OCI-LY1 (cell line): ENCODE measurements around the gene IL5RA.

ENCODE experiments used
- H2AFZ ChIP-seq: fragments of 200-600 bp; sonication (generic), shearing (Covaris generic); 2 replicates; pipeline ENCODE4 v1.6.0; 2014; ENCODE audit warnings: antibody characterized with exemption, mild to moderate bottlenecking, low read length
- H3F3A ChIP-seq: fragments of 200-600 bp; sonication (generic), shearing (Covaris generic); 2 replicates; pipeline ENCODE4 v1.6.0; 2014; ENCODE audit warnings: mild to moderate bottlenecking, antibody characterized with exemption, low read length, moderate library complexity; ENCODE audit not compliant: insufficient read depth
- H3K27ac ChIP-seq: fragments of 200-600 bp; sonication (generic); 2 replicates; pipeline ENCODE4 v1.5.1; 2014; ENCODE audit warnings: low read length, mixed run types, mild to moderate bottlenecking, low read depth; ENCODE audit not compliant: poor library complexity, severe bottlenecking
- H3K27me3 ChIP-seq: fragments of 200-600 bp; sonication (generic); 2 replicates; pipeline ENCODE4 v1.6.0; 2014; ENCODE audit warnings: antibody characterized with exemption, mild to moderate bottlenecking, low read length, moderate library complexity; ENCODE audit not compliant: insufficient read depth
- H3K36me3 ChIP-seq: fragments of 200-600 bp; sonication (generic); 2 replicates; pipeline ENCODE4 v1.6.1; 2014; ENCODE audit warnings: mild to moderate bottlenecking, antibody characterized with exemption, low read length, moderate library complexity, mixed read lengths; ENCODE audit not compliant: insufficient read depth
- H3K4me1 ChIP-seq: fragments of 200-600 bp; sonication (generic); 2 replicates; pipeline ENCODE4 v1.5.1; 2014; ENCODE audit warnings: mild to moderate bottlenecking, low read length, moderate library complexity; ENCODE audit not compliant: insufficient read depth, severe bottlenecking
- H3K4me2 ChIP-seq: fragments of 200-600 bp; sonication (generic), shearing (Covaris generic); 2 replicates; pipeline ENCODE4 v1.6.1; 2014; ENCODE audit warnings: low read length
- H3K4me3 ChIP-seq: fragments of 200-600 bp; sonication (generic); 2 replicates; pipeline ENCODE4 v1.5.1; 2014; ENCODE audit warnings: low read length, low read depth, mild to moderate bottlenecking, mixed read lengths; ENCODE audit not compliant: poor library complexity, severe bottlenecking
- H3K79me2 ChIP-seq: fragments of 200-600 bp; shearing (Covaris generic); 2 replicates; pipeline ENCODE4 v1.6.1; 2016; ENCODE audit warnings: mixed run types, low read length, mixed read lengths; ENCODE audit not compliant: insufficient read depth
- H3K9ac ChIP-seq: fragments of 200-600 bp; sonication (generic), shearing (Covaris generic); 2 replicates; pipeline ENCODE4 v1.6.1; 2014; ENCODE audit warnings: mild to moderate bottlenecking, low read length, mixed read lengths
- H3K9me2 ChIP-seq: fragments of 200-600 bp; sonication (generic), shearing (Covaris generic); 2 replicates; pipeline ENCODE4 v1.6.1; 2014; ENCODE audit warnings: low read depth, mild to moderate bottlenecking, low read length, mixed read lengths
- H3K9me3 ChIP-seq: fragments of 200-600 bp; shearing (Covaris generic); 2 replicates; pipeline ENCODE4 v1.6.1; 2014; ENCODE audit warnings: low read length, mixed read lengths
- H4K20me1 ChIP-seq: fragments of 200-600 bp; sonication (generic), shearing (Covaris generic); 2 replicates; pipeline ENCODE4 v1.6.0; 2016; ENCODE audit warnings: mild to moderate bottlenecking, low read length; ENCODE audit not compliant: insufficient read depth
- CTCF ChIP-seq: fragments of 200-600 bp; sonication (generic), shearing (Covaris generic); IDR thresholded peaks from 2 replicates; pipeline ENCODE4 v1.5.1; 2017; ENCODE audit warnings: mild to moderate bottlenecking, antibody characterized with exemption, low read length, moderate library complexity, mixed read lengths
- EZH2 ChIP-seq: fragments of 200-600 bp; sonication (generic), shearing (Covaris generic); IDR thresholded peaks from 2 replicates; pipeline ENCODE4 v1.8.0; 2017; ENCODE audit warnings: borderline replicate concordance, mixed run types, mild to moderate bottlenecking, antibody characterized with exemption, low read length, moderate library complexity, mixed read lengths

The IL5RA gene

DNA sequence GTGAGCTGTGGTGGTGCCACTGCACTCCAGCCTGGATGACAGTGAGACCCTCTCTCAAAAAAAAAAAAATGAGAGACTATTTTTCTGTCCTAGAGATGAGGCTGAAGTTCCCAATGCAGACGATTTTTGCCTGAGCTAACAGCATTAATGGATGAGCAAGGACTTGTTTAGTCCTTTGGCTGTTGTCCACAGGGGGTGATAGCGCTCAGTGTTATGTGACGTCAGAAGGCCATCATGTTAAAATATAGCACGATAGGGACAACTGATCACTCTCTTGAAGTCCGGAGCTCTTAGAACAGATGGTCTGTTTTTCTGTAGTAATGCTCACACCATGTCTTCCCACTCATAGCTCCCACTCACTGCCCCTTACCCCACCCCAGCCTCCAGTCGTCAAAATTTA lies 23.3 kb upstream of the IL5RA start:
- H3K4me3 ChIP-seq = no peak overlapping the region
- no peak overlapping the region for H3K9ac ChIP-seq
- H3K27ac ChIP-seq = no peak overlapping the region
- H2AFZ ChIP-seq = no peak overlapping the region
- no peak for TF ChIP-seq EZH2
- TF ChIP-seq CTCF = no peak
- no peak overlapping the region for H3K4me2 ChIP-seq
- no peaks in the 10 kb centered on the region for H3F3A ChIP-seq
- peaks cover 78% of the 10 kb centered on the region for H3K36me3 ChIP-seq
- no peaks in the 10 kb centered on the region for H4K20me1 ChIP-seq
- H3K9me2 ChIP-seq = no peaks in the 10 kb centered on the region
- H3K4me1 ChIP-seq = peaks cover 5% of the 10 kb centered on the region
- H3K79me2 ChIP-seq = peaks cover 20% of the 10 kb centered on the region
- no peaks in the 10 kb centered on the region for H3K27me3 ChIP-seq
- no peaks in the 10 kb centered on the region for H3K9me3 ChIP-seq

GRCh38 chr3:3129579-3129978 lies 19.4 kb upstream of the IL5RA start:
- H3K79me2 ChIP-seq = peaks cover 21% of the 10 kb centered on the region

GRCh38 chr3:3127432-3128010 lies 17.3 kb upstream of the IL5RA start:
- Histone ChIP-seq H4K20me1 (no peaks in the 10 kb centered on the region), H3K36me3 (peaks cover 35% of the 10 kb centered on the region), H3F3A (no peaks in the 10 kb centered on the region), H3K4me3 (peak overlapping the region; percentile 90), H3K9me2 (no peaks in the 10 kb centered on the region), H3K4me2 (peak overlapping the region; percentile 74), H3K79me2 (peaks cover 21% of the 10 kb centered on the region), H3K4me1 (peaks cover 24% of the 10 kb centered on the region), H2AFZ (no peak overlapping the region), H3K9ac (peak overlapping the region; percentile 92), H3K27me3 (no peaks in the 10 kb centered on the region), H3K9me3 (no peaks in the 10 kb centered on the region), H3K27ac (peak overlapping the region; percentile 57)
- TF ChIP-seq CTCF (no peak), EZH2 (no peak)

More at GRCh38 chr3:3129579-3129978, 19.4 kb upstream of the IL5RA start:
- no peak overlapping the region for H3K9ac ChIP-seq
- H3F3A ChIP-seq = no peaks in the 10 kb centered on the region
- no peaks in the 10 kb centered on the region for H3K9me2 ChIP-seq
- no peak overlapping the region for H3K27ac ChIP-seq
- no peaks in the 10 kb centered on the region for H3K9me3 ChIP-seq
- no peaks in the 10 kb centered on the region for H3K27me3 ChIP-seq
- H3K4me3 ChIP-seq = no peak overlapping the region
- no peak overlapping the region for H2AFZ ChIP-seq
- H4K20me1 ChIP-seq = no peaks in the 10 kb centered on the region
- TF ChIP-seq EZH2 (no peak), CTCF (no peak)
- H3K4me2 ChIP-seq = no peak overlapping the region
- peaks cover 47% of the 10 kb centered on the region for H3K36me3 ChIP-seq
- H3K4me1 ChIP-seq = peaks cover 24% of the 10 kb centered on the region
